ENCODE measurements around the gene VPS13D.

The VPS13D gene

GRCh38 chr1:12435639-12436344 is 206.0 kb downstream of the VPS13D start:
- DNase-seq = no peak

GRCh38 chr1:12436345-12436658 is 206.5 kb downstream of the VPS13D start:
- no peak for DNase-seq

- no peak for DNase-seq
Measured at GRCh38 chr1:12436817-12437599, 207.2 kb downstream of the VPS13D start.

GRCh38 chr1:12437629-12438028 is 207.8 kb downstream of the VPS13D start:
- no peak for DNase-seq

- DNase-seq = no peak
Measured at GRCh38 chr1:12438349-12438924, 208.6 kb downstream of the VPS13D start.

- no peak for DNase-seq
Measured at GRCh38 chr1:12439073-12439472, 209.2 kb downstream of the VPS13D start.

GRCh38 chr1:12441414-12442105 is 211.7 kb downstream of the VPS13D start:
- DNase-seq = no peak

- no peak for DNase-seq
Measured at GRCh38 chr1:12442217-12442616, 212.4 kb downstream of the VPS13D start.

GRCh38 chr1:12443151-12443550 is 213.3 kb downstream of the VPS13D start:
- no peak for DNase-seq

GRCh38 chr1:12444329-12444841 is 214.6 kb downstream of the VPS13D start:
- DNase-seq = no peak

GRCh38 chr1:12445257-12445656 is 215.4 kb downstream of the VPS13D start:
- DNase-seq = no peak

- DNase-seq = no peak
Measured at GRCh38 chr1:12446593-12446992, 216.8 kb downstream of the VPS13D start.

GRCh38 chr1:12447307-12447706 is 217.5 kb downstream of the VPS13D start:
- no peak for DNase-seq

GRCh38 chr1:12447849-12448312 is 218.1 kb downstream of the VPS13D start:
- no peak for DNase-seq

- no peak for DNase-seq
Measured at GRCh38 chr1:12448746-12449177, 218.9 kb downstream of the VPS13D start.

- DNase-seq = no peak
Measured at GRCh38 chr1:12450090-12450755, 220.4 kb downstream of the VPS13D start.

- no peak for DNase-seq
Measured at GRCh38 chr1:12450756-12451559, 221.1 kb downstream of the VPS13D start.

GRCh38 chr1:12451560-12451900 is 221.7 kb downstream of the VPS13D start:
- no peak for DNase-seq

- no peak for DNase-seq
Measured at GRCh38 chr1:12452262-12452661, 222.4 kb downstream of the VPS13D start.

GRCh38 chr1:12453400-12454343 is 223.8 kb downstream of the VPS13D start:
- DNase-seq = no peak
